PC-9 (cell line): ENCODE data around the gene TPP1. TPM values are rescaled to one million over a fixed set of nuclear protein-coding genes. Genes with fewer than 3 reads are reported as not detected.

ENCODE experiments used
- BruUV-seq: library from RNA; stranded (reverse); fragments of 400-500 nt; replicated peaks from 2 replicates; lab custom pipeline; 2021; lab: Mats Ljungman, UMichigan
- CTCF ChIA-PET: fragments of 300-600 bp; sonication (Branson Sonifier 250); formaldehyde crosslinking; loops from one replicate; lab custom pipeline; 2022; ENCODE audit warnings: antibody characterized with exemption; lab: Charles Lee
- POLR2A ChIA-PET: fragments of 300-600 bp; sonication (Branson Sonifier 250); formaldehyde crosslinking; loops from one replicate; lab custom pipeline; 2022; ENCODE audit warnings: antibody characterized with exemption; ENCODE audit not compliant: unreplicated experiment; lab: Charles Lee
- DNase-seq, 2 experiments: peaks; one replicate each; pipeline versions ENCODE4 v3.0.0 to v3.0.0-alpha.2; 2015 to 2022; ENCODE audit warnings: mixed read lengths in 1 of 2
- H2AFZ ChIP-seq: fragments of 200-600 bp; sonication (generic); 2 replicates; pipeline ENCODE4 v1.8.1; 2017; ENCODE audit warnings: antibody characterized with exemption
- H3F3A ChIP-seq: fragments of 200-600 bp; sonication (generic); 2 replicates; pipeline ENCODE4 v1.8.1; 2017; ENCODE audit warnings: antibody characterized with exemption, mild to moderate bottlenecking, low read depth; ENCODE audit not compliant: insufficient read depth
- H3K27ac ChIP-seq: fragments of 200-600 bp; sonication (generic); 2 replicates; pipeline ENCODE4 v1.6.1; 2016; ENCODE audit warnings: mixed run types
- H3K27me3 ChIP-seq: fragments of 200-600 bp; sonication (generic); 2 replicates; pipeline ENCODE4 v1.6.1; 2016; ENCODE audit warnings: low read depth, mixed run types; ENCODE audit not compliant: insufficient read depth
- H3K36me3 ChIP-seq: fragments of 200-600 bp; sonication (generic); 2 replicates; pipeline ENCODE4 v1.6.1; 2016; ENCODE audit warnings: low read depth, mixed run types
- H3K4me1 ChIP-seq: fragments of 200-600 bp; sonication (generic); replicated peaks from 2 replicates; pipeline ENCODE4 v1.6.1; 2016; ENCODE audit warnings: mixed run types; ENCODE audit not compliant: insufficient read depth
- H3K4me2 ChIP-seq: fragments of 200-600 bp; sonication (generic); 2 replicates; pipeline ENCODE4 v1.6.1; 2017; ENCODE audit warnings: mixed run types
- H3K4me3 ChIP-seq: fragments of 200-600 bp; sonication (generic); 2 replicates; pipeline ENCODE4 v1.6.1; 2016; ENCODE audit warnings: mixed run types
- H3K79me2 ChIP-seq: fragments of 200-600 bp; sonication (generic); 2 replicates; pipeline ENCODE4 v1.6.1; 2017; ENCODE audit warnings: low read depth, mixed run types
- H3K9me2 ChIP-seq: fragments of 200-600 bp; sonication (generic); 2 replicates; pipeline ENCODE4 v1.8.1; 2017; ENCODE audit warnings: mild to moderate bottlenecking; ENCODE audit not compliant: insufficient read depth
- H3K9me3 ChIP-seq: fragments of 200-600 bp; sonication (generic); 2 replicates; pipeline ENCODE4 v1.8.1; 2016; ENCODE audit warnings: low read depth; ENCODE audit not compliant: insufficient read depth
- H4K20me1 ChIP-seq: fragments of 200-600 bp; sonication (generic); 2 replicates; pipeline ENCODE4 v1.8.1; 2017; ENCODE audit not compliant: insufficient read depth
- CTCF ChIP-seq: fragments of 200-600 bp; sonication (generic); conservative IDR thresholded peaks from 2 replicates; pipeline ENCODE4 v1.6.1; 2017; ENCODE audit warnings: mixed run types, antibody characterized with exemption, mild to moderate bottlenecking, moderate library complexity
- EZH2 ChIP-seq: fragments of 200-600 bp; sonication (generic); IDR thresholded peaks from 2 replicates; pipeline ENCODE4 v1.8.0; 2017; ENCODE audit warnings: antibody characterized with exemption, low read depth
- intact Hi-C: fragments of 100-400 bp; cut with micrococcal nuclease; formaldehyde crosslinking; loops from one replicate; pipeline ENCODE4 v1.10.0; 2022; ENCODE audit not compliant: unreplicated experiment
- total RNA-seq: library from RNA; stranded (reverse); gene quantifications from 2 replicates; pipeline ENCODE4 v1.2.3, GENCODE V29; 2021

TPP1 gene
- total RNA-seq, 1 experiment from 2014 or later, result 31.4 TPM

- H3K27me3 ChIP-seq, result no peaks in the 10 kb centered on the region
- DNase-seq, result no peak
- ChIA-PET CTCF (no interaction called here), POLR2A (no interaction called here)
- H3K36me3 ChIP-seq, result no peaks in the 10 kb centered on the region
- TF ChIP-seq CTCF (no peak), EZH2 (no peak)
- no peak overlapping the region for H3K4me2 ChIP-seq
- H4K20me1 ChIP-seq, result no peaks in the 10 kb centered on the region
- H3F3A ChIP-seq, result no peaks in the 10 kb centered on the region
- BruUV-seq, result no TSS peak
- no peak overlapping the region for H2AFZ ChIP-seq
- no peaks in the 10 kb centered on the region for H3K4me1 ChIP-seq
- H3K27ac ChIP-seq, result no peak overlapping the region
- intact Hi-C loops, result no loop called here
- no peak overlapping the region for H3K4me3 ChIP-seq
- no peaks in the 10 kb centered on the region for H3K79me2 ChIP-seq
- H3K9me3 ChIP-seq, result no peaks in the 10 kb centered on the region
- no peaks in the 10 kb centered on the region for H3K9me2 ChIP-seq
Measured at GRCh38 chr11:6632116-6633073, 13.2 kb upstream of the TPP1 start.

- no peaks in the 10 kb centered on the region for H3K9me2 ChIP-seq
- TF ChIP-seq EZH2, result no peak
- no peak for TF ChIP-seq CTCF
- no peaks in the 10 kb centered on the region for H4K20me1 ChIP-seq
- ChIA-PET POLR2A (no interaction called here), CTCF (no interaction called here)
- no TSS peak for BruUV-seq
- no peaks in the 10 kb centered on the region for H3K4me1 ChIP-seq
- no peak overlapping the region for H2AFZ ChIP-seq
- H3F3A ChIP-seq, result no peaks in the 10 kb centered on the region
- H3K36me3 ChIP-seq, result no peaks in the 10 kb centered on the region
- no peak overlapping the region for H3K4me2 ChIP-seq
- H3K27ac ChIP-seq, result no peak overlapping the region
- no peaks in the 10 kb centered on the region for H3K79me2 ChIP-seq
- intact Hi-C loops, result no loop called here
- DNase-seq, result no peak
- H3K27me3 ChIP-seq, result no peaks in the 10 kb centered on the region
- H3K4me3 ChIP-seq, result no peak overlapping the region
- no peaks in the 10 kb centered on the region for H3K9me3 ChIP-seq
Measured at GRCh38 chr11:6631361-6631890, 12.2 kb upstream of the TPP1 start.

GRCh38 chr11:6630632-6631291 lies 11.5 kb upstream of the TPP1 start:
- no TSS peak for BruUV-seq
- no peaks in the 10 kb centered on the region for H4K20me1 ChIP-seq
- no peaks in the 10 kb centered on the region for H3K9me3 ChIP-seq
- ChIA-PET POLR2A (no interaction called here), CTCF (no interaction called here)
- no peak overlapping the region for H3K4me2 ChIP-seq
- H3F3A ChIP-seq, result no peaks in the 10 kb centered on the region
- H3K27me3 ChIP-seq, result no peaks in the 10 kb centered on the region
- no peaks in the 10 kb centered on the region for H3K9me2 ChIP-seq
- TF ChIP-seq CTCF (no peak), EZH2 (no peak)
- intact Hi-C loops, result no loop called here
- no peak overlapping the region for H2AFZ ChIP-seq
- no peaks in the 10 kb centered on the region for H3K79me2 ChIP-seq
- no peak for DNase-seq
- no peak overlapping the region for H3K4me3 ChIP-seq
- no peak overlapping the region for H3K27ac ChIP-seq
- no peaks in the 10 kb centered on the region for H3K36me3 ChIP-seq
- H3K4me1 ChIP-seq, result no peaks in the 10 kb centered on the region
